Brain microvascular endothelial cell (primary cell): ENCODE results near the gene MRO.
"Not testable (repeated sequence)": the region's sequence is repeated elsewhere in the genome, so short reads cannot be mapped to it uniquely, and the experiment has no call there.

ENCODE experiments used
- DNase-seq: peaks from one replicate; pipeline ENCODE4 v3.0.0-alpha.2; 2020
- H3K27ac ChIP-seq: fragments of 250-450 bp; sonication (Bioruptor Pico); 2 replicates; pipeline ENCODE4 v1.5.1; 2020; ENCODE audit warnings: mild to moderate bottlenecking, moderate library complexity
- H3K27me3 ChIP-seq: fragments of 250-450 bp; sonication (Bioruptor Pico); replicated peaks from 2 replicates; pipeline ENCODE4 v1.5.1; 2020; ENCODE audit warnings: mild to moderate bottlenecking
- H3K36me3 ChIP-seq: fragments of 250-450 bp; sonication (Bioruptor Pico); replicated peaks from 2 replicates; pipeline ENCODE4 v1.5.1; 2020; ENCODE audit warnings: mild to moderate bottlenecking
- H3K4me3 ChIP-seq: 2 replicates; pipeline ENCODE4 v1.5.1; 2011; ENCODE audit warnings: low read depth, mild to moderate bottlenecking, control low read depth, low read length, moderate library complexity
- CTCF ChIP-seq: IDR thresholded peaks from 2 replicates; pipeline ENCODE4 v1.5.1; 2011; ENCODE audit warnings: low read depth, mild to moderate bottlenecking, moderate library complexity, low read length, control low read depth, inconsistent platforms; ENCODE audit errors: missing control alignments
- in situ Hi-C: cut with HindIII; loops from 2 replicates; pipeline ENCODE4 v1.10.0; 2017; ENCODE audit warnings: low sequenced_read_pairs, low pct_ligation_motif_present

The MRO gene

GRCh38 chr18:50859793-50860555 lies 40.2 kb upstream of the MRO start:
- Histone ChIP-seq H3K27me3 (no peaks in the 10 kb centered on the region), H3K4me3 (no peak overlapping the region), H3K27ac (no peak overlapping the region), H3K36me3 (no peaks in the 10 kb centered on the region)
- in situ Hi-C loops = no loop called here
- no peak for DNase-seq
- no peak for TF ChIP-seq CTCF

- Histone ChIP-seq H3K36me3 (no peaks in the 10 kb centered on the region), H3K27me3 (no peaks in the 10 kb centered on the region), H3K27ac (no peak overlapping the region), H3K4me3 (no peak overlapping the region)
- DNase-seq = no peak
- peak; percentile 11 for TF ChIP-seq CTCF
- in situ Hi-C loops = no loop called here
These were observed 37.9 kb upstream of the MRO start for GRCh38 chr18:50857694-50858093.

GRCh38 chr18:50857166-50857565 lies 37.4 kb upstream of the MRO start:
- H3K27me3 ChIP-seq, in situ Hi-C loops, H3K4me3 ChIP-seq, H3K27ac ChIP-seq, H3K36me3 ChIP-seq: not testable (repeated sequence)
- peak; percentile 34 for DNase-seq

GRCh38 chr18:50855976-50856757 lies 36.4 kb upstream of the MRO start:
- in situ Hi-C loops = no loop called here
- Histone ChIP-seq H3K27ac (no peak overlapping the region), H3K27me3 (no peaks in the 10 kb centered on the region), H3K36me3 (no peaks in the 10 kb centered on the region), H3K4me3 (no peak overlapping the region)
- no peak for DNase-seq
- TF ChIP-seq CTCF = no peak

GRCh38 chr18:50853863-50854271 lies 34.1 kb upstream of the MRO start:
- H3K27me3 ChIP-seq = no peaks in the 10 kb centered on the region
- H3K27ac ChIP-seq = peak overlapping the region; percentile 44
- no peak for TF ChIP-seq CTCF
- H3K4me3 ChIP-seq = no peak overlapping the region
- H3K36me3 ChIP-seq = no peaks in the 10 kb centered on the region
- DNase-seq = peak; percentile 79
- in situ Hi-C loops = no loop called here

GRCh38 chr18:50850307-50851065 lies 30.7 kb upstream of the MRO start:
- Histone ChIP-seq H3K36me3 (no peaks in the 10 kb centered on the region), H3K27ac (no peak overlapping the region), H3K27me3 (no peaks in the 10 kb centered on the region), H3K4me3 (no peak overlapping the region)
- DNase-seq = no peak
- in situ Hi-C loops = no loop called here
- no peak for TF ChIP-seq CTCF
